HG02678 (cell line): ENCODE measurements around the gene PLCD1.
"Not testable (repeated sequence)": the region's sequence is repeated elsewhere in the genome, so short reads cannot be mapped to it uniquely, and the experiment has no call there.

Experiments
- ATAC-seq: cut with Tn5 transposase; IDR thresholded peaks from one replicate; pipeline ENCODE4 v1.9.1; 2021; ENCODE audit warnings: mild to moderate bottlenecking, moderate library complexity; ENCODE audit not compliant: unreplicated experiment

Gene PLCD1

DNA sequence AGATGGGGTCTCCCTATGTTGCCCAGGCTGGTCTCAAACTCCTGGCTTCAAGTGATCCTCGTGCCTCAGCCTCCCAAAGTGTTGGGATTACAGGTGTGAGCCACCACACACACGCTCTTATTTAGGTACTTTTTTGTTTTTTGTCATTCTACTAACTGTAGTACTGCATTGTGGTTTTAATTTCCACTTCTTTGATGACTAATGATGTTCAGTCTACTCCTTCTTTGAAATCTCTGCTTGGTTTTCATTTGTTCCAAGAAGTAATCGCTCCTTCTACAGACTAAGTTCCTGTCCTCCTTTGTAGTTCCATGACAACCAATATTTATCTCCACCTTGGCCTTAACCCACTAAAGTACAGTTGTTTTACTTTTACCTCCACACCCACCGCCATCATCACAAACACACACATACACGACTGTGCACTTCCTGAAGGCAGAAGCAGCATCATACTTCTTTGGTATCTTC is 9.0 kb upstream of the PLCD1 start:
- ATAC-seq = no peak

DNA sequence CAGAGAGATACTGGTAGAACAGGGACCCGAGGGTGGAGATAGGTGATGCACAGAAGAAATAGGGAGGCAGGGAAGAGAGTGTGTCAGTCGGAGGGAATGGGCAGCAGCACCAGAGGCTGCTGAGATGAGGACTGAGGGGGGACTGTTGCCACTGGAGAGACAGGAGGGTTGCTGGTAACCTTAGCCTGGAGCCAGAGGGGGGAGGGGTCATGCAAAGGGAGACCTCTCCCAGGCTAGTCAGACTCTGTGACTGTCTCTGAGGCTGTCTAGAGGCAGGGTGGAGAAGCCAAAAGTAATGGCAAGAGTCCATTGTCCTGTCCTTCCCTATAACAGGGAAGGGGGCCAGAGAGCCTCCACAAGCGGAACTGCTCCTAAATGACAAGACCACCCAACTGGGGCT is 7.5 kb upstream of the PLCD1 start:
- no peak for ATAC-seq

DNA sequence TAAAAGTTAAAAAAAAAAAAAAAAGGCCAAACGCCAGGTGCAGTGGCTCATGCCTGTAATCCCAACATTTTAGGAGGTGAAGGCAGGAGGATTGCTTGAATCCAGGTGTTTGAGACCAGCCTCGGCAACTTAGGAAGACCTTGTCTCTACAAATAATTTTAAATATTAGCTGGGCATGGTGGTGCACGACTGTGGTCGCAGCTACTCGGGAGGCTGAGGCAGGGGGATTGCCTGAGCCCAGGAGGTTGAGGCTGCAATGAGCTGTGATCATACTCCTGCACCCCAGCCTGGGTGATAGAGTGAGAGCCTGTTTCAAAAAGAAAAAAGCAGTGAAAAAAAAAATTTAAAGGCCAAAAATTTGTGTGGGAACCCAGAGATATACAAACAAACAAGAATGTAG is 6.8 kb upstream of the PLCD1 start:
- ATAC-seq = no peak

DNA sequence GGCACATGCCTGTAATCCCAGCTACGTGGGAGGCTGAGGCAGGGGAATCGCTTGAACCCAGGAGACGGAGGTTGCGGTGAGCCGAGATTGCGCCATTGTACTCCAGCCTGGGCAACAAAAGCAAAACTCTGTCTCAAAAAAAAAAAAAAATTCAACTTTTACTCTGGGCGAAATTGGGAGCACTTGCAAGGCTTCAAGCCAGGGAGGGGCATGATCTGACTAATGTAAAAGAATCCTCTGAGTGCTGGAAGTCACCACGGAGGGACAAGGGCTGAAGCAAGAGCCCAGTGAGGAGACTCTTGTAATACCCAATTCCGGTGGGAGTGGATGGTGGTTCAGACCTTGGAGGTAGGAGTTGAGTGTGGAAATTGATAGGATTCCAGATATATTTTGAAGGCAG is 4.9 kb upstream of the PLCD1 start:
- not testable (repeated sequence) for ATAC-seq

DNA sequence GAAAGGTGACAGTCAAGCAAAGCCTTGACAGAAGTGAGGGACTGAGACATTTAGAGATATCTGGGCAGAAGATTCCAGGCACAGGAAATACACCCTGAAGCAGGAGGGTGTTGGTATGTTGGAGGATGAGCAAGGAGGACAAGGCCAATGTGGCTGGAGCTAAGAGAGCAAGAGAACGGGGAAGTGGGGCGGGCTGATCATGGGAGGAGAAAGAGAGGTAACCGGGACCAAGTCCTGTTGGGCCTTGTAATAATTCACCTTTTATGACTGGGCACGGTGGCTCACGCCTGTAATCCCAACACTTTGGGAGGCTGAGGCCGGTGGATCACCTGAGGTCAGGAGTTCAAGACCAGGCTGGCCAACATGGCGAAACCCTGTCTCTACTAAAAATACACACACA is 4.1 kb upstream of the PLCD1 start:
- ATAC-seq = not testable (repeated sequence)

DNA sequence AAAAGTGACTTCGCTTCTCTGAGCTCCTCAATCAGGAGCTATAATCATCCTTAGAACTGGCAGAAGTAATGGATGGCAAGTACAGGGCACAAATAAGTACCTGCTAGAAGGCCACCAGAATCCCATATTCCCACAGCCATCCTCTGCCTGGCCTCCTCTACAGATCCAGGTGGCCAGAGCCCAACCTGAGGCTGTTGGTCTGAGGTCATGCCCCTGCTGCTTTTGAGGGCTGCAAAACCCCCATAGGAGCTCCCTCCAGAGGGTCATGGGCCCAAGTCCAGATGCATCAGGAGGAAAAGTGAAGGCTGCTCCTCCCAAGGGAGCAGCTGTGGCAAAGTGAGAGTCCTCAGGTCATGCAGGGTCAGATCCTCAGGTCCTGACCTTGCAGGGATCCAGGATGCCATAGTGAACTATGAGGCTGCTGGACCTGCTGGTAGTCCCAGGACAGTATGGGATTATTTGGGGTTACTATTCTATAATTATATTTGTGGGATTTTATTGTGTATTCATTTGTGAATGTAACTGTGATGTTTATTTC is 3.0 kb upstream of the PLCD1 start:
- no peak for ATAC-seq

DNA sequence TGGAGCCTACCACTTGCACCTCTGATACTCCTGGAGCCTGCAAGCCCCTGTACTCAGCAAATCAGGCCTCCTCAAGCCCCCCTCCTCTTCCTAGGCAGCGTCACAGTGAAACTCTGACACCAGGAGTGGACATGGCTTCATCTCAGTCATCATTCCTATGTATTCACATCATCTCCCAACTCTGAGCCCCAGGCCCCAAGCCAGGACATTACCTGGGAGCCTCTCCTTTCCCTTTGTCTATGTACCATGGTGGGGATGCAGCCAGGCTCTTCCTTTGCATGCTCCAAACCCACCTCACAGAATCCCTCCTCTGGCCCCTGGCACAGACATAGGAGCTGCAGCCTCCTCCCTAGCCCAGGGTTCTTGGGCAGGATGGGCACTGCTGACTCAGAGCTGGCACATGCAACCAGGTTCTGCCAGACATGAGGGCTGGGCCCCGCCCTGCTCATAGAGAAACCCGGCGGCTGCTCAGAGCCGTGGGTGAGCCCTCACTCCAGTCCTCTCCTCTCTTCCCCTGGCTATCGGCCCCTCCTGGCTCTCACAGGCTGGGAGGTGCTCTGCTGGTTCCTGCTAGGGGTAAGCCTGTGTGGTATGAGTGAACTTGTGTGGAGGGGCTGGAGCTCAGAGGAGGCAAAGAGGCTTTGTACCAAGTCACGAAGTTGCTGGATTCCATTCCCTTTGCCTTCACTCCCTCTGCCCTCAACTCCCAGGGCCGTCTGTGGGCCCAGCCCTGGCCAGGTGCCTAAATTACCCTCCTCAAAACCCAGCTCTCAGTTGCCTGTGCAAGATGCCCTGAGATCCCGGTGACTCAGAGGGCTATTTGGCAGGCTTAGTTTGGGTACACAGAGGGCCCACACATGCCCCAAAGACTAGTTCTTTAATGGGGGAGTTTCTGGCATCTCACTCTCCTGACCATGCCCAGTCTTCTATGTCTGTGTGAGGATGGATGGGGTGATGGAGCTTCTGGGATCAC is 1.9 kb upstream of the PLCD1 start:
- ATAC-seq = no peak

DNA sequence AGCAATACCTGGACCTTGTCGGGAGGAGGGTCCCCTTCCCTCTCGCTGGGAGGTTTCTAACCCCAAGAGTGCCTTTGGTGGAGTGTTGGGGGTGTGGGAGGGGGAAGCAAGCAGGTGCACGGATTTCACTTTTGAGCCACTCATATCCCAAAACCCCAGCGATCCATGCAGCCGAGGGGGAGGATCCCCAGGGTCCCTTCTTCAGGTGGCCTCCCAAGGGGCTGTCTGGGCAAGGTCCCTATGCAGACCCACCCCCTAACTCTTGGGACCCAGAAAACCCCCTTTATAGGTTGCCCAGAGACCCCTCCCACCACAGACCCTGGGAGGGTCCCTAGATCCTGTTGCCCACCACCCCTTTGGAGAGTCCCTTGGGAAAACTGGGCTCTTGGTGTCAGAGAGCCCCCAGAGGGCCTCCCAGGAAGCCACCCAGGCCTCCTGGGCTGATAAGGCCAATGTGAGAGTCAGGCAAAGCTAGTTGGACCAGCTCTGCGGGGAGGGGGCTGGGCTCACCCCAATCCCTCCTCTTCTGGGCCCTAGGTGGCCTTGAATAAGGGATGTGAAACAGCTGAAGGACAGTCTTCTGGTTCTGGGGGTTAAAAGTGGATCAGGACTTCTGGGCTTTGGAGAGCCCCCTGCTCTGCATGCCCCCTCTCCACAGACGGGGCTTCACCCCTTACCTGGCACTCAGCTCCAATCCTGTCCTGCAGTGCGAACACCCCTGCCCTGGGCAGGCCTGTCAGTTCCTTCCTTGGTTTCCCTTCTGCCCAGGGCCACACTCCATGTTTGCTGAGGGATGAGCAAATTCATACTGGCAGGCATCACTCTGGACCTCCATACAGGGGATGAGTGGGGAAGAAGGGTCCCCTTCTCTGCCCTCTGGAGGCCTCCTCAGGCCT is 932 bp upstream of the PLCD1 start:
- no peak for ATAC-seq

DNA sequence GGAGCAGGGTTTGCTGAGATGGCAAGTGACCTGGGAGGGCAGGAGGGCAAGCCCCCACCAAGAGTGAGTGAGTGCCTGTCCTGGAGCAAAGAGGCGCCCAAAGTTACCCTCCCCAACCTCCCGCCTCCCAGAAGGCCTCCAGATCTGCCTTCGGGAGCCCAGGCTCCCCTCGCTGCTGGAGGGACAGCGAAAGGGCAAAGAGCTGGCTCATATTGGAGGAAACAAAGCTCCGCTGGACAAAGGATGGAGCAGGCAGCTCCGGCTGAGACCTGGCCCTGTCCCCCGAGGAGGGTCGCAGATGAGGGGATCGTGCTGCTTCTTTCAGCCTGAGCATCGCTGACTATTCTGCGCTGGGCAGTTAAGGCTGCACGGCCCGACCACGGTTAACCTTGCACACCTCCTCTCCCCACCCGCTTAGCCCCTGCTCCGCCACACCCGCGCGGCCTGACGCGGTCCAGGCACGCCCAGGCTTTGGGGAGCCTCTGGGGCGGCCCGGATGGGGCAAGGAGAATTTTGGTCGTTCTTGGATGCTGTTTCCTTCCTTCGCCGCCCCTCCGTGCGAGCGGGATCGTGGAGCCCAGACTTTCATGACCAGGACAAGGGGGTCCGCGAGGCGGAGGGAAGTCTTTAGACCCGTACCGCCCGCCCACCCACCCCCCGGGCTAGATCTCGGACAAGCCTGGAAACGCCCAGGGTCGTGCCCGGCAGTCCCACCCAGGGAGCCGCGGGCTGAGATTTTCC is 651 bp downstream of the PLCD1 start:
- ATAC-seq = no peak

DNA sequence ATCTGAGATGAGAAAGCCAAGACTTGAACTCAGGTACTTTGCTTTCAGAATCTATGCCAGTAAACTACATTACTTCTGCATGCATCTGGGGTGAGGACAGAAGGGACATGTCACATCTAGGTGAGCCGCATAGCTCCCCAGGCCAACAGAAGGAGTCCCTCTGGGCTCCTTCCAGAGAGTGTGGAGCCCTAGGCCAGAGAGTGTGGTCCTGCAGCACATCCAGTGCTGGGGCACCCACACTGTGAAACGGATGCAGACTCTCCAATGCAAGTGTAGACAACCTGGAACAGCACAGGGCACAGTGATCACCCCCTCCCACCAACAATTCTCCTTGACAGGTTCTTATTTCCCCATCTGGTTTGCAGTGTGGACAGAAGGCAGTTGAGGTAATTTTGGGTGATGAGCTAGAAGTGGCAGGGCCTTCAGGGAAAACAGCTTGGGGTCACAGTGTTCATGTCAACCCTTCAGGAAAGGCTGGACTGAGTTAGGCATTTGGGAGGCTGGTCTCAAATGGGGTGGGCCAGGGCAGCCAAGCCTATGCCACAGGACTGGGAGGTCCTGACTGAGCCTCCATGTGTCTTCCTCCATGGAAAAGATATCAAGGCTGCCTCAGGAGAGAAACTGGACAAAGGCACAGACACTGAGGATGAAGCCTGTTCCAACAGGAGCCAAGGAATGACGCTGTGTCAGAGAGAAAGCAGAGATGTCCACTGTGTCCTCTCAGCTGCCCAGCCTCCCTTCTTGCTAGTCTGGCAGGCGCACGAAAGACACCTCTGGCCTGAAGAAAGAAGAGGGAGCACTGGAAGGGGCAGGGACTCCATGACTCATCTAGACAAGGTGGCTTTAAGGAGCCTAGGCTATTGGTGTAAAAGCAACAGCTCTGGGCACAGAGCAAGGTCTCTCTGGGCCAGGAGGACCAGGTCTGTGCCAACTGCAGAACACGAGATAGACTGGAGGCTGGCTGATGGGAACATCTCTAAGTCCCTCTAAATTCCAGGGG is 1.7 kb downstream of the PLCD1 start:
- ATAC-seq = no peak

DNA sequence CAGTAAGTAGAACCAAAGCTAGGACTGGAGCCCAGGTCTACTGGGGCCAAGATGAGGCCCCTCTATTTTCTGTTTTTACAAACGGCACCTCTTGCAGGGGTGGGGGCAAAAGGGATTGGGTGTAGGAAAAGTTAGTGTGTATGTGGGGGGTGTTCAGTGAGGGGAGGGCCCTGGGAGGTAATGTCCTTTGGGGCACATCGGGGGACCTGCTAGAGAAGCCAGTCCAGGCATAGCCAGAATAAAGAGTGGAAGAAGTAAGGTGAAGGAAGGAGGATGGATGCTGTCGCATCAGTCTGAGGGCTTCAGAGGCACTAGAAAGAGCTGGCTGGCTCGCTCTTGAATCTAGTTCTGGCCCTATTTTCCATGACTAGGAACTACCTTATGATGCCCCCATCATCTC is 2.6 kb downstream of the PLCD1 start:
- no peak for ATAC-seq

DNA sequence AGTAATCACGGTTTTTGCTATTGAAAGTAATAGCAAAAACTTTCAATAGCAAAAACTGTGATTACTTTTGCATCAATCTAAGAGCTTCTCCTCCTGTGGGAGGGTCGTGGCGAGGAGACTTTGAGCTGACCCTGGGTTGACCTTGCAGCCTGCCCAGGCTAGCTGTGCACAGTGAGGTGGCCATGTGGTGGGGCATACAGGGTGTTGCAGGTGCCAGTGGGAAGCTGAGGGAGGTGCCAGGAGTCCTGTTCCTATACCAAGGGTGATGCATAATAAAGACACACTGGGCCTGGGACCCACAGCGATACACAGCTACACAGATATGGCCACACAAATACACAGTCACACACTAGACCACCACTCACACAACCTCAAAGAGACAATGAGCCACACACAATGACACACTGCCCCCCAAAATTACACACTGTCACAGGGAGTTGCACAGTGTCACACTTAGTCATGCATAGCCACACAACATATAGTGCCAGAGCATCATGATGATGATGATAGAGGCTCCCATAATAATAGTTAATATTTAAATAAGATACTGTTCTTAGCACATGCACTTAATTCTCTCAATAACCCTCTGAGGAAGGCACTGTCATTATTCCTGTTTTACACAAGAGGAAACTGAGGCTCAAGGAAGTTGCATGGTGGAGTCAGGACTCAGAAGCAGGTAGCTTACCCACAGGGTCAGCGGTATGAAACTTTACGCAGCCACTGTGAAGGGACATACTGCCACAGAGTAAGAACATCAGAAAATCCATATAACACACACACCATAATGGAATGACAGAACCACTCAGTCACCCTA is 6.3 kb downstream of the PLCD1 start:
- no peak for ATAC-seq

DNA sequence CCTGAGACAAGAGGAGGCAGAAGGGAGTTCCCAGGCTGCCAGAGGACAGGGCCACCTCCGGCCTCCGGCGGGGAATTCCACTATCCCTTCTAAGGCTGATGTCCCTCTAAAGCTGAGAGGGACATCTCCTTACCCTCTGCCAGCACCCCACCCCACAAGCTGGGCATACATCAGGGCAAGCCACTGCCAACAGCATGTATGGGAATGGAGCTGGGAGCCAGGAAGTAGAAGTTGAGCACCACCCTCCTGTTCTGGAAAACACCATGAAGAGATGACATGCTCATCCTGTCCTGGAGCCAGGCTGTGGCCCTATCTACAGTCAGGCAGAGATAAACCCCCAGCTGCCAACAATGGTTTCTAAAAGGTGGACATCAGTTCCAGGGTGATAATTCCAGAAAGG is 7.1 kb downstream of the PLCD1 start:
- ATAC-seq = no peak

DNA sequence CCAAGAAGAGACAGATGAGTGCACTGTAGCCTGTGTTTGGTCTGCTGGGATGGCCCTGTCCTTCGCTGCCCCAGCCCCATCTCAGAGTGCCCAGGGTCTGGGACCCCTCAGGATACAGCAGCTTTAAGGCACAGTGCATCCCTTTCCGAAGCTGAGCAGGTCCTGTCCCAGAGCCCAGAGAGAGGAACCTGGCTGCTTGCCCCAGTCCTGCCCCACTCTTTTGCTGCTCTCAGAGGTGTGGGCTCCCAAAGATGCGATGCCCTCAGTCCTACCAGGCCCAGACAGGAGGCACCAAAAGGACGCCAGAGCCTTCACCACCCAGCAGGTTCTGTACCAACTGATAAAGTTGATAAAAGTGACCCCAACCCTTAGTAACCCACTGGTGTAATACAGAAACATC is 8.2 kb downstream of the PLCD1 start:
- ATAC-seq = no peak

DNA sequence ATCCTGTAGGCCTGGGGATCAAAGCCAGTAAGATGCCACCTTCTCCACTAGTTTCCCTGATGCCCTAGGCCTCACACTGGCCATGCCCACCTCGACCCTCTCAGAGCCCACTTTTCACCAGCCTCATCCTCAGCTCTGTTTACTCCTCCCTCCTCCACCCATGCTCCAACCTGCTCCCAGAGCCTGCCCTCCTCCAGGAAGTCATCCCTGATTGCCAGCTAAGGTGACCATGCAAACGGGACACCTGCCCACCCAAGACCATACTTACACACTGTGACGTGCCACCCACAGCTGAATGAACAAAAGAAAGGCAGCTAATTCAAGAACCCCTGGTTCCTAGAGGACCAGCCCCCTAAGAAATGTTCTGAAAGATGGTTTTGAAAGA is 9.1 kb downstream of the PLCD1 start:
- ATAC-seq = no peak

DNA sequence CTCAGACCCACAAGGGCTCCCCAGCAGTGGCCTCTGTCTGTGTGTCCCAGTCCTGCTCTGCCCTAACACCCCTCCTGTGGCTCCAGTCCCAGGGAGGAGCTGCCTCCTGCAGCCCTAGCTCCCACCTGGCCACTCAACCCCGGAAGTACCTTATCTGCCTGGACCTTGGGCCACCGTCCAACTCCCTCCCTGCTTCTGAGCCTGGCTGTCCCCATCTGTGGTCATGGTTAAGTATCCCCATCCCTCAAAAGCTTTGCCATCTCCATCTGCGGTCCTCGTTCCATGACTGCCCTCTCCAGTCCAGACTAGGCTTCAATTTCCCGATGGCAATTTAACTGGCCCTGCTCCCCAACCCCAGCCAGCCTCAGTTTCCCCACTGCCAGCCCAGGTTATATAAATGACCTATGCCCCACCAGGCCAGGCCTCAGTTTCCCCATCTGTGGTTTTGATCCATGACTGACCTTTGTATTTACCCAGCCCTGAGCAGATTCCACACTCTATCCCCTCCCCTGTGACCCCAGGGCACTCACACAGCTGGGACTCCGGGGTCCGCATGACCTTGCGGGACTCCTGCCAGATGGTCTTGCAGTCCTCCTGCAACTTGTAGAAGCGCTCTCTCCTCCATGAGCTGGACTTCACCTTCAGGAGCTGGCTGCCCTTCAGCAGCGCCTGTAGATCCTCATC is 9.6 kb downstream of the PLCD1 start:
- no peak for ATAC-seq

DNA sequence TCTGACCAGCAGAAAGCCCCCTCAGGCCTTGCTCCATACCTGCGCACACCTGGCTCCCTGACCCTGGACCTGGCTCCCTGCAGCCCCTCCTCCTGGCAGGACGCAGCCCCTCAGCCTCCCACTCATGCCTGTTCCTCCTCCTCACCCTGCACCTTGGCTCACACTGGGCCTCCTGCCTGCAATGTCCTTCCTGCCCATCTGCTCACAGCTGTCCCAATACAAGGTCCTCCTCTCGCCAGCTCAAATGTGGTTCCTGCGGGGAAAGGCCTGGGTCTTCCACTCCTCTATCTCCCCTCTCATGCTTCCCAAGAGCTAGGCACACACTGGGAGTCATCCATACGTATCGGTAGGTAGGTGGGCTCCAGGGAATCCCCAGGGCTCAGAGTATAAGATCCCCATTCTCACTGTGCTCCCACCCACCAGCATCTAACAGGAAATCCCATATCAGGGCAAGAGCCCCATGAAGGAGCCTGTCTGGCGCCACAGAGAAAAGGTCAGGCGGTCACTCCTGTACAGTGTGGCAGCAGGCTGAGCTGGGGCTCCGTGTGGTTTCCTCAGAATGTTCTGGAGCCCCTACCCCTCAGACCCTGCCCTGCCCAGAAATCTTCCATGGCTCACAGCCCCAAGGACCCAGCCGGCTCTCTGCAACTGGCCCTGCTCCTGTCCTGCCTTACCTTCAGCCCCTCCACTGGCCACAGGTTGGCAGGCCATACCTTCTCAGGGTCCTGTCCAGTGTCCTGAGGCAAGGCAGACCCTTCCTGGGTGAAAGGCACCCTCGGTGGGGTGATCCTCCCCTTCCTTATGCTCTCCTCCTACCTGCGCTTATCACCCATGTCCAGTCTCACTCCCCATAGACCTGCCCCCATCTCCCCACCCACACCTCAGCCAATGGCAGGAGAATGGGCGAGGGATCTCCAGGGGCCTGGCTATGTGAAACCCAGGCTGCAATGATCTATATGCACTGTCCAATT is 10.9 kb downstream of the PLCD1 start:
- no peak for ATAC-seq
